HG03439 (cell line): ENCODE results near the gene ABCD4.
A peak's percentile ranks its signal among the peaks of the same experiment; 100 is the strongest.
"Not testable (repeated sequence)": the region's sequence is repeated elsewhere in the genome, so short reads cannot be mapped to it uniquely, and the experiment has no call there.

ENCODE experiments used
- ATAC-seq: cut with Tn5 transposase; IDR thresholded peaks from one replicate; pipeline ENCODE4 v1.9.1; 2021; ENCODE audit warnings: mild to moderate bottlenecking, moderate library complexity; ENCODE audit not compliant: unreplicated experiment

ABCD4 gene

DNA sequence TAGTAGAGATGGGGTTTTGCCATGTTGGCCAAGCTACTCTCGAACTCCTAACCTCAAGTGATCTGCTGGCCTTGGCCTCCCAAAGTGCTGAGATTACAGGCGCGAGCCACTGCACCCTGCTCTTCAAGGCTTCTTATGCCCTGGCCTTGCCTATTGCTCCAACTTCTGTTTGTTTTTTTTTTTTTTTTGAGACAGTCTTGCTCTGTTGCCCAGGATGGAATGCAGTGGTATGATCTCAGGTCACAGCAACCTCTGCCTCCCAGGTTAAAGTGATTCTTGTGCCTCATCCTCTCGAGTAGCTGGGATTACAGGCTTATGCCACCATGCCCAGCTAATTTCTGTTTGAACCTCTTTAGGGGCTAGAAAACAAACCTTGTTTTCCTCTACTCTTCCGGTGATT is 6.0 kb upstream of the ABCD4 start:
- no peak for ATAC-seq

DNA sequence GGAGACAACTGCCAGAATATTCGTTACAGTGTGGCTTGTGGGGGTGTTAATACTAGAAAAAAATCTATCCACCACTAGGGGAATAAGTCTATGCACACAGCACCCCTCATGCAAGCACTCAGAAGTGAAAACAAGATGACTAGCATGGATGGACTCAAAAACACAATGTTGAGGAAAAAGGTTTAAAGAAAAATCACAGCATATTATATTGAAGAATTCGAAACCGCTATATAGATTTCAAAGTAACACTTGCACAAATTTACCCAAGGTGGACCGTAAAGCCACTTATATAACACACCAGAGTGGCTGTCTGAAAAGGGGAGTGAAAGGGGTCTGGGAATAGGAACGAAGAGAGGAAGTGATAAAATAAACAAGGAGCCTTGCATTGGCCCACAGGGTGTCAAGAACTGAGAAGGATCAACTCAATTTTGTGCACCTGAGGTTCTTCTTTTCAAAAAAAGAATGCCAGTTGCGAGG is 544 bp downstream of the ABCD4 start:
- ATAC-seq = peak; percentile 20

DNA sequence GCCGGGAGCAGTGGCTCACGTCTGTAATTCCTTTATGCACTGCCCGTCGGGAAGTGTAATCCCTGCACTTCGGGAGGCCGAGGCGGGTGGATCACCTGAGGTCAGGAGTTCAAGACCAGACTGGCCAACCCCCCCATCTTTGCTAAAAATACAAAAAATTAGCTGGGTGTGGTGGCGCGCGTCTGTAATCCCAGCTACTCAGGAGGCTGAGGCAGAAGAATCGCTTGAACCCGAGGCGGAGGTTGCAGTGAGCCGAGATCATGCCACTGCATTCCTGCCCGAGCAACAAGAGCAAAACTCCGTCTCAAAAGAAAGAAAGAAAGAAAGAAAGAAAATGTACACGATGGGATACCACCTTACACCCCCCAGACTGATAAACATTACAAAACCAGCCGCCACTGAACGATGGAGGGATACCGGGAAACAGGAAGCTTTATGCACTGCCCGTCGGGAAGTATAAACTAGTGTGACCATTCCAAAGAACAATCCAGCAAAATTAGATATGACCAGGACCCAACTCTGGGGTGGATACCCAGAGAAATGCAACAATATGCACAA is 1.1 kb downstream of the ABCD4 start:
- no peak for ATAC-seq

DNA sequence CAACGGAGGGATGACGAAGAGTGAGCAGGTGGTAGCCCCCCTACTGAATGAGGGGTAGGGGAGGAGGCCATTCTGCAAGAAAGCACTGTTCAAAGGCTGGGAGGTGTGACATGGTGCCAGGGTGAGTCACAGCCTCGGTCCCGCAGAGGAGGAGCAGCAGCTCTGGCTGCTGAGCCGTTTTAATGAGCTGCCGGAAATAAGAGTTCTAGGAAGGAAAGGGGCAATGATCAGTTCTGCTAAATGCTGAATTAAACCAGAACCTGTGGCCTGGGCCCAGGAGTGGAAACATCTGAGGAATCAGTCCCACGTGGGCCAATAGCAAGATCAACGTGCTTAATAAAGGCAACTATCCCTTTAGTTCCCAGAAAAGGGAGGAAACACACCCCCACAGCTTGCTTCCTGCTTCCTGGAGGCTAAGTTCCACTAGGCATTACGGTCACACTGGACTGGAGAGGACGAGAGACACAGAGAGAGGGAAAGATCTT is 3.6 kb downstream of the ABCD4 start:
- ATAC-seq = no peak

DNA sequence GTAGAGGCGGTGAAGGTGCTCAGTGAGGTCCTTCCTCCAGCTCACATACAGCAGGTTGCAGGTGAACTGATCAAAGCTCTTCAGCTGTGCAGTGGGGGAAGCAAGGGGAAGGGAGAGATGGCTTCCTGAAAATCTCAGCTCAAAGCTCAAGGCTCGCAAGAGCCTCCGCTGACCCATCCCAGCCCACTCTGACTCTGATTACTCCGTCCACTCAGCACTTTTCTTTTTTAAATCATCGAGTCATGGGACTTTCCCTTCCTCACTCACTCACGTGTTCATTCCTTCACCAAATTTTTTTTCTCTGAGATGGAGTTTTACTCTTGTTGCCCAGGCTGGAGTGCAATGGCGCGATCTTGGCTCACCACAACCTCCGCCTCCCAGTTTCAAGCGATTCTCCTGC is 4.7 kb downstream of the ABCD4 start:
- ATAC-seq = no peak

DNA sequence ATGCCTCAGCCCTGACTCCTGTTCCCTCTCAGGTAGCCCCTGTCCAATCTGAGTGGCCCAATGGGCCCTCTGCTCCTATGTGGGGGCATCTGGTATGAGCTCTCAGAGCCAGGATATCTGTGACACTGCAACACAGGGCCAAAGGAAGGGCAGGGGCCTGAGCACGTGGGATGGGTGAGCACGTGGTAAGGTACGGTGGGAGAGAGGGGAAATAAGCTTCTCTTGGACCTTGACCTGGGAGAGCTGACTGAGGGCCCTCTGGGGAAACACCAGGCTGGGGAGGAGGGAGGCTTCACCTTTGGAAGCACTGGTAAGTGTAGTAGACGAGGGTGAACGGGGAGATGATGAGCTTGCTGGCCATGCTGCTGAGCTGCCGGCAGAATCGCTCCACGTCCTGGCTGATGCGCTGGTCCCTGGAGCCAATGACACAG is 6.7 kb downstream of the ABCD4 start:
- ATAC-seq = no peak

DNA sequence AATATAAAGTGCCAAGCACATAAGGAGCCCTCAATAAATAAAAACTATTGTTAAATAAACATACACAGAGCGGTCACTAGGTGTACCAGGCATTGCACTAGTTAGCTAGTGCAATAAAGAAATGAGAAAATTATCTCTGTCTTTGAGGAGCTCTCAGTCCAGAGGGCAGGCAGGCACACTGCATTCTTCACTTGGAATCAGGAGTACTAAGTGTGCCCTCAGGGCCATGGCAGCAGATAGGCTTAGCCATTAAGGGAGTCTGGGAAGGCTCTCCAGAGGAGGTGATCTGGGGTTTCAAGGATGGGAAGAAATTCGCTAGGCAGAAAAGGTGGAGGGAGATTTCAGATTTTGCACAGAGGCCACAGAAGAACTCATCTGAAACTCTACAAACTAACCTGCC is 9.1 kb downstream of the ABCD4 start:
- ATAC-seq = no peak

DNA sequence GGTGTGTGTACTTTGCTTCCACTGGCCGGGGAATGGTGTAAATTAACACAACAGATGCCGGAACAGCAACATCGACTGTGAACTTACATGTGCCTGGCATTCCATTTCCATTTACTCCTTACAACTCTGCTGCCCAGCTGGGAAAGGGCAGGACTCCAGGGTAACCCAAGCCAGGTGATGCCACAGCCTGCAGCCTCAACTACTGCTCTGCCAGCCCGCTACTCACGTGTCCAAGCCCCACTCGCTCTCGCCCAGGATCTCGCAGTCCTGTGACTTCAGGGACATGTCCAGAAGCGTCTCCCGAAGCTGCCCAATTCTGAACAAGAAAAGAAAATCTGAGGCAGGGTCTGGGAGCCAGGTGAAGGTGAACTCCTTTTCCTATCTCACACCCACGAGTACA is 10.7 kb downstream of the ABCD4 start:
- ATAC-seq = no peak

DNA sequence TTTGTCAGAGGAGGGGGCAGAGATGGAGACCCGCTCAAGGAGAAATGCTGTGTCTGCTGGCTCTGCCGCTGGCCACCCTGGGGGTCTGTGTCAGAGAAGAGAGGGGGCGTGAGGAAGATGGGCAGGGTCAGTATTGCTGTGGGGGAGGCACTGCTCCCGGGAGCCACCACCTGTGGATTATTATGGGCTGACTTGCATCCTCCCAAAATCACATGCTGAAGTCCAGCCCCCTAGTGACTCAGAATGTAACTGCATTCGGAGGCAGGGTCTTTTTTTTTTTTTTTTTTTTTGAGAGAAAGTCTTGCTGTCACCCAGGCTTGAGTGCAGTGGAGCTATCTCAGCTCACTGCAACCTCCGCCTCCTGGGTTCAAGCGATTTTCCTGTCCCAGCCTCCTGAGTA is 12.3 kb downstream of the ABCD4 start:
- no peak for ATAC-seq

DNA sequence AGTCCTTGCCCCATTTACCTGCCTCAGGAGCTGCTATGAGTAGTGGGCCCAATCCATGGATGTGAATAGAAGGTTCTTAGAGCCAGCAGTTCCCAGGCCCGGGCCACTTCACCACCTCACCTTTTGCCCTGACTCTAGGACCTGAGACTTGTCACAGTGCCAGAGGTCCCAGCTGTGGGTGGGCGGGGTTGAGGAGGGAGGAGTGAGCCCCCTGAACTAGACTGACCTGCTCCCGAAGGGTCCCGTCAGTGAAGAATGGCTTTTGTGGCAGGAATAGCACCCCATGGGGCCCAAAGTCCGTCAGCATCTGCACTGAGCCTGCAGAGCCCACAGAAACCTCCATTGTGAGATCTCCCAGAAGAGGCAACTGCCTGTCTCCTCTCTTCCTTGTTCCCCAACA is 12.9 kb downstream of the ABCD4 start:
- ATAC-seq = no peak

DNA sequence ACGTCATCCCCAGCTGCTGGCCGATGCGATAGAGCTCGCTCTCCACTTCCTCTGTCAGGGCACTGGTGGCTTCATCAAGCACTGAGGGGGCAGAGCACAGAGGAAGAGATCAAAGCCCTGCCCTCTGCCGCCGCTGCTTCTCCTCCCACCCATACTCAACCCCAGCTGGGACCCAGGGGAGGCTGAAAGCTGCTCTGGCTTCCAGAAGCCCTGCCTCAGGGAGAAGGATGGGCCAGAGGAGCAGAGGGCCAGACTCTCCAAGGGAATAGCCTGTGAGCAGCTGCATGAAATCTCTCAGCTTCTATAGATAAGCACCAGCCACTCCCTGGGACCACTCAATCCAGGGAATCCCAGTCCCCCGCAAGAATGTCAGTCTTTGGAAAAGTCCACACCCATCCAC is 16.0 kb downstream of the ABCD4 start:
- ATAC-seq = no peak

DNA sequence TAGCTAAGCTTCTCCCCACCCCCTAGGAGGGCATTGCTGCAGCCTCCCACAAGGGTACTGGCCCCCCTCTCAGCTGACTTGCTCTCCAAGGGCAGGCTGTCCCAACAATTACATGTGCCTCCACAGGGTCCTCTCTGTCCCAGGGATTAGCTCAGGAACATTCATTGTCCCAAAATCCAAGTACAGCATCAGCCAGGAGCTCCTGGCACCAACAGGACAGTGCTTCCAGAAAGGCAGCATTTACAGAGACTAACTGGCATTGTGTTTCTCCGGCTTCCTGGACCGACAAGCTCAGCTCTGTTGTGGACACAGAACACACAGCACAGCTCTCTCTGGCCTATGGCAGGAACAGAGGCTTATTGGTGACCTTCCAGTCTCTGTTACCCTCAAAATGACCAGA is 21.7 kb downstream of the ABCD4 start:
- ATAC-seq = no peak

DNA sequence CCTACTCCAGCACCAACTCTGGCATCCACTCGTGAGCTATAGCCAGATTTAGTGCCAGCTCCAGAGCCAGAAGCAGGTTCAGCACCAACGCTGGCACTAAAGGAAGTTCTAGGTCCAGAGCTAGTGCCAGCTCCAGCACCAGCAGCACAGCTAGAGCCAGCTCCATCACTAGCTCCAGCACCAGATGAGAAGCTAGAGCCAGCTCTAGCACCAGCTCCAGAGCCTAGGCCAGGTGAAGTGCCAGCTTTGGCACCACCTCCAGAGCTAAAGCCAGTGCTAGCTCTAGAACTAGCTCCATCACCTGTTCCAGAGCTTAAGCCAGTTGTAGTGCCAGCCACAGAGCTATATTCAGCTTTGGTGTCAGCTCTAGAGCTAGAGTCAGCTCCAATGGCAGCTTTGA is 24.7 kb downstream of the ABCD4 start:
- no peak for ATAC-seq

DNA sequence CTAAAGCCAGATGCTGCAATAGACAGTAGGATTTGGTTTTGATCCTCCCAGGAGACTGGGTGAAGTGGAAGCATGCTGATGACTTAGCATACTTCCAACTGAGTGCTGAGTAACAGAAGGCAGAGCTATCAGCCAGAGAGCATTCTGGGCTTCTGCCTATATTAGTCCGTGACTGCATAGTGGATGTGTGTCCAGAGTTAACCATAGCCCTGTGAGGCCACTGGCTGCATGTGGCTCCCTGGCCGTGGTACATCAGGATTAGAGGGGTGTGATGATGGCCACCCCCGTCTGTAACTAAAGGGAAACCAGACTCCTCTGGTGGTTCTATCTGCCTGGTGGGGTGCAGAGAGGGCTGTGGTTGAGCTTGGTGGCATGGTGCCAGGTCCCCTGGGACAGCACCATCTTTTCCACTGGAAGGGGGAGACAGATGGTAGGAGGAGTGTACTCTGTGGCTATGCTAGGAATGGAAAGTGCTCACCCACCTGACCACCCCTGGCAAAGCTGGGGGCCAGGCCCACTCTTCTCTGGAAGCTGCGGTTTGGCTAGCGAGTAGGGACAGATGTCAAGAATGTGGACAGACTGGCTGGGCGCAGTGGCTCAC is 27.4 kb downstream of the ABCD4 start:
- no peak for ATAC-seq

DNA sequence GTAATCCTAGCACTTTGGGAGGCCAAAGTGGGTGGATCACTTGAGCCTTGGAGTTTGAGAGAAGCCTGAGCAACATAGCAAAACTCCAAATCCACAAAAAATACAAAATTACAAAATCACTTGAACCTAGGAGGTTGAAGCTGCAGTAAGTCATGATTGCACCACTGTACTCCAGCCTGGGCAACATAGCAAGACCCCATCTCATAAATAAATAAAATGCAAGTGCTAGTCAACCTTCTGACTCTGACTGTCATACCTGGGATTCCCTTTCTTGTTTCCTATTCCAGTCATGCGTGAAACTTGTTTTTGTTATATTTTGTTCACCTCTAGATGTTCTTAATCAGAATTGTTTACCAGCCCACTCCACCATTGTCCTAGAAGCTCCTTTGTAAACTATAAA is 31.4 kb downstream of the ABCD4 start:
- ATAC-seq = no peak

DNA sequence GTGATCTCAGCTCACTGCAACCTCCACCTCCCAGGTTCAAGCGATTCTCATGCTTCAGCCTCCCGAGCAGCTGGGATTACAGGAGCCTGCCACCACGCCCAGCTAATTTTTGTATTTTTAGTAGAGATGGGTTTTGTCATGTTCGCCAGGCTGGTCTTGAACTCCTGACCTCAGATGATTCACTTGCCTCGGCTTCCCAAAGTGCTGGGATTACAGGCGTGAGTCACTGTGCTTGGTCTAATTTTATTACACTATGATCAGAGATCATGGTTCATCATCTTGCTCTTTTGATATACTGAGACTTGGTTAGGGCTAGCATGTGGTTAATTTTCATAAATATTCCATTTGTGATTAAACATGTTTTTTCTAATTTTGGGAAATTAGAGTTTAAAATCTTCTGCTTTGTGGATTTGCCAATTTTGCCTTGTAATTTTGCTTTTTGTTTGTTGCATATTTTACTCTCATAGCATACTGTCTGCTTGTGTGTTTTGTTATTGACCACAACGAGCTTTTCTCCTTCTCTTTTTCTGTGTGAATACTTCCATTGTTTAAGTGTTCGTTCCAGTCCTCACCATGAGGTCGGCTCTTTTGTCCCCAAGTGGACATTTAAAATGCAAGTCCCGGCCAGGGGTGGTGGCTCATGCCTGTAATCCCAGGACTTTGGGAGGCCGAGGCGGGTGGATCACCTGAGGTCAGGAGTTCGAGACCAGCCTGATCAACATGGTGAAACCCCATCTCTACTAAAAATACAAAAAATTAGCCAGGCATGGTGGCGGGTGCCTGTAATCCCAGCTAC is 32.2 kb downstream of the ABCD4 start:
- not testable (repeated sequence) for ATAC-seq

DNA sequence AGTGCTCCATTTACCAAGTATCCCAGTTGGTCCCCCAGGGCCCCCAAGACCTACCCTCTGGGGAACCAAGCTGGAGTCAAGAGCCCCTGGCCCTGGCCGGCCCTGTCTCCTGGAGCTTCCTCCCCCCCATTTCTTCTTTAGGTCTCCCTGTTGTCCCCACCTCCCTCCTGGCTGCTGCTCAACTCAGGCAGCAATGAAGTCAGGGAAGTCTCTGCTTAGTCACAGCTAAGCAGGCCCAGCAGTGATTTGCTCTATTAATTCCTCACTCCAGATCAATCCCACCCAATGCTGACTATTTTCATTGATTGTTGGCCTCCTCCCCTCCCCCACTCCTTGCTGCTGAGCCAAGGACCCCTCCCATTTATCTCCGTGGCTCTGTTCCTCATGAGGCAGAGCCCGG is 35.1 kb downstream of the ABCD4 start:
- no peak for ATAC-seq

DNA sequence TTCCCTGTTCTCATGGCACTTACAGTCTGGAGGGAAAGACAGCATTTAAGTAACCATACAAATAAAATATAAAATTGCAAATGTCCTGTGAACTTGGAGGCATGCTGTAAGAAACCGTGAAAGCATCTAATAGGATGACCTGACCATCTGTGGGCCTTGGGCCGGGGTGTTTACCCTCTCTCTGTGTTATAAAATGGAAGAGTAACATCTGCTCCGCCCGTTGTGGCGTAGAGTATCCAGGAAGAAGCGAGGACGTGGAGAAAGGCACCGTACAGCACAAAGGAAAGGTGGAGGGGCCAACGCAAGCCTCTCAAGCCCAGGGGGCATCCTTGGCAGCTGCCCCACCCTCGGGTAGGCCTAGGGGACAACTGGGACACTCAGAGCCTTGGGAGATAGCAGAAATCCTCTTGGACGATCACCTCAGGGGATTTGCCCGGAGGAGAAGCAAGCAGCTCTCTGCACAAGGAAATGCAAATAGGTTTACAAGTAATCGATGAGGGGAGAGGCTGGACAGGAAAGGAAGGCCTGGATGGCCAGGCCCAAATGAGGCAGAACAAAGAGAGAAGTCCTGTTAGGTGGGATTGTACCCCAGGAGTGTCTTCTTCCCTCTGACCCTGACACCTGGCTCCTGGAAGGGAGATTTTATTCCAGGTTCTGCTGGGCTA is 37.3 kb downstream of the ABCD4 start:
- no peak for ATAC-seq

DNA sequence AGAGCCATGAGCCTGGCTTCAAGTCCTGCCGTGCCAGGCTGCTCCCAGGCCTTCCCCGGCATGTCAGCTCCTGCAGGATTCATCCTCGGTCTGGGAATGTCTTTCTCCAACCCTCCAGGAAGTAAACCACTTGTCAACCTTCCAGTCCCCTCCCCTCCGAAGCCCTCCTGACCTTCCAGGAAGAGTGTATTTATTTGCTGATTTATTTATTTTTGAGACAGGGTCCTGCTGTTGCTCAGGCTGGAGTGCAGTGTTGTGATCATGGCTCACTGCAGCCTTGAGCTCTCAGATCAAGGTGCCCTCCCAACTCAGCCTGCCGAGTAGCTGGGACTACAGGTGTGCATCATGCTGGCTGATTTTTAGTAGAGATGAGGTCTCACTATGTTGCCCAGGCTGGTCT is 38.8 kb downstream of the ABCD4 start:
- no peak for ATAC-seq

DNA sequence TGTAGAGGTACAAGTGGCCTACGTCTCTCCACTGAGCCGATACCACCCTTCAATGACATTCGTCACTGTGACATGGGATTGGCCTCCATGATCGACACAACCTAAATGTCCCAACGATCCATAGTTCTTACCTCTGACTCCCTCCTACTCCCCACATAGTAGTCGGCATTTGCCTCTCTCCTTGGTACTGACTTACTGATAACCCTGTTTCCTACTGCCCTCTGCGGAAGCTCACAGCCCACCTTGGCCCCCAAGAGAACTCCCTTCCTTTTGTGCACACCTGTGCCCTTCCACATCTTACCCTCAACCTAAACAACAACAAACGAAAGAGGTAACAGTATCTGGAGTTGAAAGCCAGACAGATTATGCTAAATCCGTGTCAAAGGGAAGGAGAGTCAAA is 39.6 kb downstream of the ABCD4 start:
- ATAC-seq = no peak

DNA sequence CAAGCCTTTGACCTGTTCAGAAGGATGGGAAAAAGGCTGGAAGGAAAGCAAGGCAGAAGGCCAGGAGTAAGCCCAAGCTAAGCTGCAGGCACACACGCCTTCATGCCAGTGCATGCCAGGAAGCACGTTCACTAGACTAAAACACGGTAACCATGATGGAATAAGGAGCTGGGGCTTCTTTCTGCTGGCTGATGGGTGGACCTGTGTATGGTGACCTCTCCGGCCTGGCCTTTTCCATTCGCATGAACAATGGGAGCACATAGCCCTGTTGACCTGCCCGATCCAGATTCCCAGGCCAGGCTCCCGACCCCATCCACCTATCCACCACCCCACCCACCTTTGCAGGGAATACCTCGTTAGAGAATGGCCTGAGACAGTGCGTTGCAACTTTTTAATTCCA is 40.7 kb downstream of the ABCD4 start:
- no peak for ATAC-seq

DNA sequence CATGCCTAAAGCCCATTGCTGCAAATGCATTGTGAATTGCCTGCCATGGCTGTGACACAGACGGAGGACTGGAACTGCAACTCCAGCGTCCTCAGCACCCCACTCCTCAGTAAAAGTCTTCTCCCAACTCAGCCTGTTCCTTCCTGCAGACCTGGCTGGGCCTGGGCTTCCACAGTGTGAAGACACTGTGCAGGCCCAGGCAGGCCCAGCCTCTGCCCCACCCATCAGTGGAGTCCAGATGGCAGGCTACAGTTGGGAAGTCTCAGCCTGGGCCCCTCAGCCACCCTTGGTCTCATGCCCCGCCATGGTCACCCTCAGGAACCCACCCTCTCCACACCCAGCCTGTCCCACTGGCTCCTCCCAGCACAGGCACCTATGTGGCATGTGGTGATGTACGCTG is 41.4 kb downstream of the ABCD4 start:
- ATAC-seq = no peak
